Measurements from ENCODE around the gene DLGAP1.
"Not testable (repeated sequence)": the region's sequence is repeated elsewhere in the genome, so short reads cannot be mapped to it uniquely, and the experiment has no call there.

Gene DLGAP1

DNA sequence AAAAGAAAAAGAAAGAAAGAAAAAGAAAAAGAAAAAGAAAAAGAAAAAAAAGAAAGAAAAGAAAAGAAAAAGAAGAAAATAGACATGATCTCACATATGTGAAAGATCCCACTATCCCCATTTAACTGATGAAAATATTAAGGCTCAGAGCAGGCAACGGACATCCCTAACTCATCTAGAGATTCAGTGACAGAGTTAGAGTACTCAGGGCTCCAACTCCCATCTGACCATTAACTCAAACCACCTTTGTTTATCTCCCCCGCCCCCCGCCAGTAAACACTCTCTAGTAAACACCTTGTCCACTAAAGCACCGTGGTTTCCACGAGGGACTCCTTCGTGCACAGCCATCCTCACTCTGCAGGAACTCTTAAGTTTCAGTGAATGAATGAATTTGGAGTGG lies 862.2 kb downstream of the DLGAP1 start:
- TF ChIP-seq, protein P1, sequence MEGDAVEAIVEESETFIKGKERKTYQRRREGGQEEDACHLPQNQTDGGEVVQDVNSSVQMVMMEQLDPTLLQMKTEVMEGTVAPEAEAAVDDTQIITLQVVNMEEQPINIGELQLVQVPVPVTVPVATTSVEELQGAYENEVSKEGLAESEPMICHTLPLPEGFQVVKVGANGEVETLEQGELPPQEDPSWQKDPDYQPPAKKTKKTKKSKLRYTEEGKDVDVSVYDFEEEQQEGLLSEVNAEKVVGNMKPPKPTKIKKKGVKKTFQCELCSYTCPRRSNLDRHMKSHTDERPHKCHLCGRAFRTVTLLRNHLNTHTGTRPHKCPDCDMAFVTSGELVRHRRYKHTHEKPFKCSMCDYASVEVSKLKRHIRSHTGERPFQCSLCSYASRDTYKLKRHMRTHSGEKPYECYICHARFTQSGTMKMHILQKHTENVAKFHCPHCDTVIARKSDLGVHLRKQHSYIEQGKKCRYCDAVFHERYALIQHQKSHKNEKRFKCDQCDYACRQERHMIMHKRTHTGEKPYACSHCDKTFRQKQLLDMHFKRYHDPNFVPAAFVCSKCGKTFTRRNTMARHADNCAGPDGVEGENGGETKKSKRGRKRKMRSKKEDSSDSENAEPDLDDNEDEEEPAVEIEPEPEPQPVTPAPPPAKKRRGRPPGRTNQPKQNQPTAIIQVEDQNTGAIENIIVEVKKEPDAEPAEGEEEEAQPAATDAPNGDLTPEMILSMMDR (IDR thresholded peaks at IDR 0.05; ENCODE audit: low read depth, low read length), result no peak
- no peak overlapping the region for H3K4me3 ChIP-seq (replicated peaks in 1 of 2; ENCODE audit: low read depth in 2 of 2, low read length in 2 of 2)

DNA sequence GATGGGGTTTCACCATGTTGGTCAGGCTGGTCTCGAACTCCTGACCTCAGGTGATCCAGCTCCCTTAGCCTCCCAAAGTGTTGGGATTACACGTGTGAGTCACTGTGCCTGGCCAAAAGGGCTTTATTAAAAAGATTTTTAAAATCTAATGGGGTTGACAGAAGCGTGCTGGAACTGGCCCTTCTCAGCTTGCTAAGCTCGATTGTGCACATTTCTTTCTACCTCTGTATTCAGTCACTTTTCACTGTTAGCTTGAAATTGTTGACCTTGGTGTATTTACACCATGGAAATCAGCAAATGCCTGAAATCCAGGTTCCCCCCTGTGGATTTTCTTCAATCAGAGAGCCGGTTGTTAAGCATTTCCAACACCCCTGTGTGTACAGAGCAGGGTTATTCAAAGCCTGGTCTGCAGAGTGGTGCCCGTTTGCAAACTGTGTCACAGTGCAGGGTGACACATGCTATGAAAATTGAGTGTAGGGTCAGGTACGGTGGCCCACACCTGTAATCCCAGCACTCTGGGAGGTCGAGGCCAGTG lies 864.9 kb downstream of the DLGAP1 start:
- no peak for DNase-seq (ENCODE audit: low read depth in 2 of 2)
- TF ChIP-seq, protein P1 (IDR thresholded peaks at IDR 0.05; ENCODE audit: low read depth, low read length), result no peak
- H3K4me3 ChIP-seq (replicated peaks in 1 of 2; ENCODE audit: low read depth in 2 of 2, low read length in 2 of 2), result no peak overlapping the region

More for the DNA sequence above, 862.2 kb downstream of the DLGAP1 start:
- DNase-seq (ENCODE audit: low read depth in 2 of 2), result no peak

DNA sequence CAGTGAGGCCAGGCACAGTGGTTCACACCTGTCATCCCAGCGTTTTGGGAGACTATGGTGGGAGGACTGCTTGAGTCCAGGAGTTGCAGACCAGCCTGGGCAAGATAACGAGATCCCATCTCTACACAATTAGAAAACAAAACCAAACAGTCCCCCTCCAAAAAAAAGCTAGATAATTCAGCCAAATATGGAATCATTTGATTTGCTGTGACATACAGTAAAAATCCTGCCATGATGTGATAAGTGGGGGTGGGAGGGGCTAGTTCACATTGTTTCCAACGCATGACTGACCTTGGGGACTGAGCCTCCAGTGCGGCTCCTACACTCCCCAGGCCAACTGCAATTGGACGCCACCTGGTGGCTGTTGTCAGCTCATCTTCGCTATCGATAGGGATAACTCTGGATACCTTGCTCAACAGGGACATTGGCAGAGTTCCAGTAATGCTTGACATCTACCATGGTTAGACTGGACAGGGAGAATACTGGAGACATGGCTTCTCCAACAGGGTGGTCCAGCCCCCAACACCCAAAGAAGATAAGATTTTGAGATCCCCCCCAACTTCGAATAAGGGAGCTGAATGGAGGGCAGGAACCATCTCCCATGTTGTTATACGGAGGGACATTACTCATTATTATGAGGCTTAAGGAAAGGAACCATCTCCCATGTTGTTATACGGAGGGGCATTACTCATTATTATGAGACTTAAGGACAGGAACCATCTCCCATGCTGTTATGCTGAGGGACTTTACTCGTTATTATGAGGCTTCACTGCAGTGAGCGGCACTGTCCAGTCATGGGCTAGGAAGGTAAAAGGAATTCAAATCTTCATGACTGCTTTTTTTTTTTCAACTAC lies 869.2 kb downstream of the DLGAP1 start:
- TF ChIP-seq, protein P1 (IDR thresholded peaks at IDR 0.05; ENCODE audit: low read depth, low read length), result peak; percentile 82
- DNase-seq (ENCODE audit: low read depth in 2 of 2), result peak; percentile 84 to 91
- no peak overlapping the region for H3K4me3 ChIP-seq (replicated peaks in 1 of 2; ENCODE audit: low read depth in 2 of 2, low read length in 2 of 2)

DNA sequence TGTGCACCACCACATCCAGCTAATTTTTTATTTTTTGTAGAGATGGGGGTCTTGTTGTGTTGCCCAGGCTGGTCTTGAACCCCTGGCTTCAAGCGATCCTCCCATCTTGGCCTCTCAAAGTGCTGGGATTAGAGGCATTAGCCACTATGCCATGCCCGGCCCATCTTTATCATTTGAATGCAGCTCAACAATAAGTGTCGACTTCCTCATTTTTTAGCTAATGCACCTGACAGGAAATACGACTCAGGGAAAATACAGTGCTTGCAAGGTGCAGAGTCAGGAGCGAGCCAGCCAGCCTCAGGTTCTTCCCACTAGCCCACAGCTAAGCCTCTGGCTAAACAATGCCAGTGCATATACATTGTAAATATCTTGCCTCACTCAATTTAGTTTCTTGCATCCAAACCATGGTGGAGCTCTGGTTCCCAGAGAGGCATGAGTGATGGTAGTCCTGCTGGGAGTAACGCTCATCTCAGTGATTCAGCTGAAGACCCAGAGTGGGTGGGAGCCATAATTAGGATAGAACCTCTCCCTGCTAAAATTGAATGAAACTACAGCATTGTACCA lies 870.1 kb downstream of the DLGAP1 start:
- H3K4me3 ChIP-seq (replicated peaks in 1 of 2; ENCODE audit: low read depth in 2 of 2, low read length in 2 of 2), result no peak overlapping the region
- no peak for DNase-seq (ENCODE audit: low read depth in 2 of 2)
- TF ChIP-seq, protein P1 (IDR thresholded peaks at IDR 0.05; ENCODE audit: low read depth, low read length), result no peak

DNA sequence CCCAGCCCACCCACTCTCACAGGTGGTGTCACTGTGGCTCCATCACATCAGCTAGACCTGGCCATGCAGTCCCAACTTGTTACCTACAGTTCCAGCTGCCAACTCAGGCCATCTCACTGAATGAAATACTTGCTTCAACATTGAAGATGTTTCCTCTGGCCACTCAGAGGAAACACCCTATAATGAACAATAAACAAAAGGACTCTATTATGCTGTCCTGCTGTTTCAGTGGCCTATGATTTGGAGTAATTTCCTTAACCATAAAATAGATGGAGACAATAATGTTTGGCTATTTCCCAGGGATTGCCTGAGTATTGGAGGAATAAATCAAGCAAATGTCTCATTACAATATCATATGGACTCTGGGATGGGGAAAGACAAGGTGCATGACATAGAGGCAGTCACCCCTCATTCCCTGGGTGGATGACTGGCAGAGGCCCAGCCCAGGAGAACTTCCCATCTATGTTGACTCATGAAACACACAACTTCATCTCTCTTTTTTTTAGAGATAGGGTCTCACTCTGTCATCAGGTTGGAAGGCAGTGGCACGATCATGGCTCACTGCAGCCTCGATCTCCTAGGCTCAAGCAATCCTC lies 870.7 kb downstream of the DLGAP1 start:
- TF ChIP-seq, protein P1 (IDR thresholded peaks at IDR 0.05; ENCODE audit: low read depth, low read length), result no peak
- no peak overlapping the region for H3K4me3 ChIP-seq (replicated peaks in 1 of 2; ENCODE audit: low read depth in 2 of 2, low read length in 2 of 2)
- DNase-seq (ENCODE audit: low read depth in 2 of 2), result no peak

DNA sequence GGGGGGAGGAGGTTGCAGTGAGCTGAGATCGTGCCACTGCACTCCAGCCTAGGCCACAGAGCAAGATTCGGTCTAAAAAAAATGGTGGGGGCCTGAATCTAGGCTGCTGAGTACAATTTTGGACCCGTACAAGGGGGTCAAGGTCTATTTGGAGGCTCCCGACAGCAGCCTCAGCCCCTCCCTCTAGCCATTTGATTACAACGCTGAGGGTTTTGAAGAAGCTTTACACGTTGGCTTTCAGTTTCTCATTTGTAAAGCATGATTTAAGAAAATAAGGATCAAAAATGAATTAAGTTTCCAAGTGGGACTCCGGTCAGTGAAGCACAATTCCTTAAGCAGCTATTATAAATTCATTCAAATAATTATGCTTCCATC lies 871.2 kb downstream of the DLGAP1 start:
- TF ChIP-seq, protein P1 (IDR thresholded peaks at IDR 0.05; ENCODE audit: low read depth, low read length), result no peak
- no peak for DNase-seq (ENCODE audit: low read depth in 2 of 2)
- H3K4me3 ChIP-seq (replicated peaks in 1 of 2; ENCODE audit: low read depth in 2 of 2, low read length in 2 of 2), result no peak overlapping the region

DNA sequence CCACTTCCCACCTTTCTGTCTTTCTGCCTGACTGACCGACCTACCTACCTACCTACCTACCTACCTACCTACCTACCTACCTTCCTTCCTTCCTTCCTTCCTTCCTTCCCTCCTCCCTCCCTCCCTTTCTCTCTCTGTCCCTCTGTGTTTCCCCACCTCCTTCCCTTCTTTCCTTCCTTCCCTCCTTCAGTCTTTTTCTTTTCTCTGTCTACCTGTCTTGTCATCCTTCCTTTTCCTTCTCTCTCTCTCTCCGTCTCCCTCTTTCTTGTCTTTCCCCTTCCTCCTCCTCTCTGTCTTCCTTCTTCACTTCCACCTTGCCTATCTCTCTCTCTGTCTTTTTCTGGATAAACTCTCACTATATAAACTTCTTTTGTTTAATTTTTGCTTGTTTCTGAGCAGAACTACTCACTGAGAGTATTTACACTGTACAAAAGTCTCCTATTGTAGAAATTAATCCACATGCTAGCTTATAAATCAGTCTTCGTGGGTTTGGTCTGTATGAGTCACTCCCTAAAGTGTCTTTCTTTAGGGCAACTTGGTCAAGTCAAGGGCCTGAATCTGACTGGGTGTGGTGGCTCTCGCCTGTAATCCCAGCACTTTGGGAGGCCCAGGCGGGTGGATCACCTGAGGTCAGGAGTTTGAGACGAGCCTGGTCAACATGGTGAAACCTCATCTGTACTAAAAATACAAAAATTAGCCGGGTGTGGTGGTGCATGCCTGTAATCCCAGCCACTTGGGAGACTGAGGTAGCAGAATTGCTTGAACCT lies 871.8 kb downstream of the DLGAP1 start:
- not testable (repeated sequence) for H3K4me3 ChIP-seq (replicated peaks in 1 of 2; ENCODE audit: low read depth in 2 of 2, low read length in 2 of 2)
- peak in 1 of 2 donors; percentile 25 for DNase-seq (ENCODE audit: low read depth in 2 of 2)
